CD4-positive, alpha-beta T cell treated with Interleukin-17A for 1 hour (primary cell): Measurements from ENCODE around the gene GDPD4.
A peak's percentile ranks its signal among the peaks of the same experiment; 100 is the strongest.

ENCODE experiments used
- DNase-seq: peaks from one replicate; pipeline ENCODE4 v3.0.0-alpha.2; 2020

Gene GDPD4

GRCh38 chr11:77188633-77189491 is 112.6 kb downstream of the GDPD4 start:
- DNase-seq: no peak

DNA sequence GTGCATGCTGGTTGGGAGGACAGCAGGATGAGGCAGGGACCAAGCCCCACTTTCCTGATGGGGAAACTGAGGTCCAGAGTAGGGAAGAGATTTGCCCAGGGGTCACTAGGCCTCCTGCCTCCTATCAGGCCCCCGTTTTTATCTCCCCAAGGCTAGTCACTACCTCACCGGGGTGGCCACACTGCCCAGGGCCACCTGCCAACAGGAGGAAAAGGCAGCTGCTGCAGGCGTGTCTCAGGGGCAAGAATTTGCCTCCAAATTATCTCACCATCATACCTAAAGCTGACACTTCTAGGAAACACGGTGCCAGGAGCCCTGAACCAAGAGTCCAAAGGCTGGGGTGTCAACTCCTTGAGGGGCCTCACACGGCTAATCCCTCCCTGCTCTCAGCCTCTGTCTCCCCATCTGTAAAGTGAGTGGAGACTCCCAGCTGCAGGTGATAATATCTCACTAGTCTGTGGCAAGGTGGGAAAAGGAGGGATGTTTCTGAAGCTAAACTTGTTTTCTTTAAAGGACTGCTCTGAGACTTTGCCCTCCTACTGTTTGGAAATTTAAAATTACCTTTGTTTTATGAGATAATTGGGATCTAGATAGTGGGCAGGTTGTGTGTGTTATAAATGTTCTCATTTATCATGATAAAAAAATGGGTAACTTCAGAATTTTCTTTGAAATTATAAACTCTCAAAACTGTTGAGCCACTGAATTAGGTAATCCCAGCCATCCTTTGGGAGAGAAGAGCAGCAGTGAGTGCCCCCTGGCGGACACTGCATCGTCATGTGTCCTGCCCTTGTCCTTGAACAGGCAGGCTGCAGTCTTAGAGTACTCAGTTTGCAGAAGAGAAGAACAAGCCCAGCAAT is 113.5 kb downstream of the GDPD4 start:
- DNase-seq: peak; percentile 66

DNA sequence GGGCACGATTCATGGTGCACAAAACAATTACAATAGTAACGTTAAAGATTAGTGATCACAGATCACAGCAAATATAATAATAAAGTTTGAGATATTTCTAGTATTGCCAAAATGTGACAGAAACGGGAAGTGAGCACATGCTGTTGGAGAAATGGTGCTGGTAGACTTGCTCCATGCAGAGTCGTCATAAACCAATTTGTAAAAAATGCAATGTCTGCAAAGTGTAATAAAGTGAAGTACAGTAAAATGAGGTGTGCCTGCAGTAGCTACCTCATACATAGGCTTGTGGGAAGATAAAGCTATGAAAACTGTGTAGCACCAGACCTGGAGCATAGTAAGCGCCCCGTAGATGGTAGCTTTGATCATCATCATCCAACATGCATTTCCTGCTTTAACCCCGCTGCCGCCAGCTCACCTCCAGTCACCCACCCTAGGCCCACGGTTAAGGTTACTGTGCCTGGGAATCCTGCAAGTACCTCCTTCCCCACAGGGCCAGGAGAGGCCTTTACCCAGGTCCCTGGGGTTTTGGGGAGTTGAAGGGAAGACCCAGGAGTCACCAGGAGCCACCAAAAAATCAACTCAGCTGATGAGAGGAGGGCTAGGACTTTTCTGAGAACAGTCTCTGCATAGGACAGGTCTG is 114.3 kb downstream of the GDPD4 start:
- DNase-seq: no peak

- DNase-seq: no peak
Measured at GRCh38 chr11:77186302-77186701, 115.2 kb downstream of the GDPD4 start.

GRCh38 chr11:77184136-77184860 is 117.2 kb downstream of the GDPD4 start:
- no peak for DNase-seq

- DNase-seq: no peak
Measured at GRCh38 chr11:77183431-77183984, 118.0 kb downstream of the GDPD4 start.

DNA sequence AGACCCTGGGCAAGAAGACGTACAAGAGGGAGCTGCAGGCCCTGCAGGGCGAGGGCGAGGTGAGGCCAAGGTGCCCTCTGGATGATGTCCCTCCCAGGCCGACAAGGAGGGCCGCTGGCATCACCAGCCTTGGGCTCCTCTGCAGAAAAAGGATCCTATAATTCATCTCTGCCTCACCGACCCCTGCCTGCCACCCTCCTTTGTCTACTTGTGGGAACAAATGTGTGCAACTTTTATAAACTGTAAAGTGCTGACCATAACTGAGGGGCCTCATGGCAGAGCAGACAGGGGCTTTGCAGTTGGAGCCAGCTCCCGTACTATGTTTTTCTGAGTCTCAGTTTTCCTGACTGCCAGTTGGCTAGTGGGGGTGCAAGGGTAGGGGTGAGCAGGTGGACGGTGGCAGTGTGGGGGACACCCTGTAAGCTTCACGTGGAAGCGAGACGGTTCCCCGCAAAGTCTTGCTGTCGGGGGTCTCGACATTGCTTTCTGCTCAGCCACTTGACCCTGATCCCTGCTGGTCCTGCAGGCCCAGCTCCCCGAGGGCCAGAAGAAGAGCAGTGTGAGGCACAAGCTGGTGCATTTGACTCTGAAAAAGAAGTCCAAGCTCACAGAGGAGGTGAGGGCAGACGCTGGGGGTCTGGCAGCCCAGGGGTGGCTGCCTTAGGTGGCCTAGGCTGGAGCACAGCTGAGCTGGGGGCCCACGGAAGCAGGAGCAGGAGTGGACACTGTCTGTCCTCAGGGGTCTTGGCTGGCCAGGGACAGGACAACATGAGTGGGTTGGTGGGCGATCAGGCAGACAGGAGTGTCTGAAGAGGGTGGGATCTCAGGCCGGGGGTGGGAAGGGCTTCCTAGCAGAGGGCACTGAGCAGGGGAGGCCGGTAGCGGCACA is 118.7 kb downstream of the GDPD4 start:
- DNase-seq: no peak

DNA sequence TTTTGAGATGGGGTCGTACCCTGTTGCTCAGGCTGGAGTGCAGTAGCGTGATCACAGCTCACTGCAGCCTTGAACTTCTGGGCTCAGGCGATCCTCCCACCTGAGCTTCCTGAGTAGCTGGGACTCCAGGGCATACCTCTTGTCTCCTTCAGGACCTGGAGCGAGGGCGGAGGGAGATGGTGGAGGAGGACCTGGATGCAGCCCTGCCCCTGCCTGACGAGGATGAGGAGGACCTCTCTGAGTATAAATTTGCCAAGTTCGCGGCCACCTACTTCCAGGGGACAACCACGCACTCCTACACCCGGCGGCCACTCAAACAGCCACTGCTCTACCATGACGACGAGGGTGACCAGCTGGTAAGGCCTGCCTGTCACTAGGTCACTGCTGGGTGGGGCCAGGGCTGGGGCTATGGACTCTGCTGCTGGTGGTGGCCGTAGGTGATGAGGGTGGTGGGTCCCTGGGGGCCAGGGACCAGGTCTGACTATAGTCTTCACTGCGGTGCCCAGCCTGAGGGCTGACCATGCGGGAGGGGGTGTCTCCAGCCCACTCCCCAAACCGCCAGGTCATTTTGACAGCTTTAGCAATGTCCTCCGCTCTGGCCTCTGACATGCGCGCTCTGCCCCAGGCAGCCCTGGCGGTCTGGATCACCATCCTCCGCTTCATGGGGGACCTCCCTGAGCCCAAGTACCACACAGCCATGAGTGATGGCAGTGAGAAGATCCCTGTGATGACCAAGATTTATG is 119.5 kb downstream of the GDPD4 start:
- DNase-seq: no peak

GRCh38 chr11:77181226-77181625 is 120.3 kb downstream of the GDPD4 start:
- no peak for DNase-seq

GRCh38 chr11:77180346-77180745 is 121.1 kb downstream of the GDPD4 start:
- no peak for DNase-seq

GRCh38 chr11:77179681-77180080 is 121.8 kb downstream of the GDPD4 start:
- DNase-seq: no peak

DNA sequence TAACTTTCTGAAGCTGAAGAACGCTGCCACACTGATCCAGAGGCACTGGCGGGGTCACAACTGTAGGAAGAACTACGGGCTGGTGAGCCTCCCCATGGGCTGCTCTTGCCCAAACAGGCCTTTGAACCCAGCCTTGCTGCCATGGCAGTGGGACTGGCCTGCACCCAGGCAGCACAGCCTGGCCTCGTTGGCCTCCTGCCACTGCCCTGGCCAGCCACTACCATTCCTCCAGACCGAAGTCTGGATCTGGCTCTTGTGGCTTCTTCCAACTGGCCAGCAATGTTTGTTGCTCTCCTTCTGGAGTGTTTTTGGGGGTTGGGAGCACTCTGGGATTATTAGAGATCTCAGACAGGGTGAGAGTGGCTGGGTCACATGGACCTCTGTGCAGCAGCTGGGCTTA is 122.4 kb downstream of the GDPD4 start:
- DNase-seq: no peak

GRCh38 chr11:77178150-77178549 is 123.3 kb downstream of the GDPD4 start:
- DNase-seq: no peak

- no peak for DNase-seq
Measured at GRCh38 chr11:77176996-77177395, 124.5 kb downstream of the GDPD4 start.

- no peak for DNase-seq
Measured at GRCh38 chr11:77175869-77176539, 125.5 kb downstream of the GDPD4 start.

GRCh38 chr11:77175021-77175842 is 126.3 kb downstream of the GDPD4 start:
- DNase-seq: no peak

GRCh38 chr11:77174559-77174958 is 126.9 kb downstream of the GDPD4 start:
- no peak for DNase-seq

- DNase-seq: no peak
Measured at GRCh38 chr11:77173494-77173893, 128.0 kb downstream of the GDPD4 start.

GRCh38 chr11:77172666-77172982 is 128.9 kb downstream of the GDPD4 start:
- no peak for DNase-seq
